AG10803 (cell line): ENCODE measurements around the gene AFF1.

Experiments
- DNase-seq: peaks from one replicate; pipeline ENCODE4 v3.0.0; 2010; ENCODE audit warnings: low read depth
- H3K4me3 ChIP-seq: 2 replicates; pipeline ENCODE4 v1.5.1; 2011; ENCODE audit warnings: mild to moderate bottlenecking, low read length, control low read depth
- TF ChIP-seq, protein P1 (sequence below): conservative IDR thresholded peaks from 2 replicates; pipeline ENCODE4 v1.5.1; 2011; ENCODE audit warnings: mild to moderate bottlenecking, low read length, control low read depth, inconsistent platforms

Gene AFF1

DNA sequence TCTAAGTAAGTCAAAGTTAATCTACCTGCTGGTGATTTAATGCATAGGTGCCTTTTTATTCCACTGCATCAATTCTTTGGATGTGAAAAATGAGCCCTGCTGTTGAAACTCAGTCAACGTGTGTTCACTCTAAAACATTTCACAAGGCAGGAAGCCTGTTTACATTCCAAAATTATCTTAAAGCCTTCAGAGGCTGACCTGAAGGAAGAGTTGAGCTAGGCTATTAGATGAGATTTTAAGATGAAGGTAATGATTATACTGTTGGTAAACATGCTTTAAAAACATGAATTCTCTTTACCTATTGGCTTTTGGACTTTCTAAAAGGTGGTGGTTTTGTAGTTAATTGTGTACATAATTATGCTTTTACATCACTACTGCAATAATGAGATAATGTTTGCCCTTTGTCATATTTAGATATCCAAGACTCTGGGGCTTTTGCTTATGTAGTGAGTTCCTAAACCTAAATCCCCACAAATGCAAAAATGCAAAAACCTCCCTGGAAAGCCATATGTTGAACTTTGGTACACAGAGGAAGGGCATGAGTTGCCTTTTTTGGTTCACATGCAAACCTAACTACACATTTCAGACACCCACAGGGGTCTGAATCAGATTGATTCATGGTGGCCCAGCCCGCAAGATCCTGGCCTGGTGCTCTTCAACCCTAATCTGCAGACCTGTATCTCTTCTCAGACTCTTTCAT, 193.3 kb downstream of the AFF1 start:
- H3K4me3 ChIP-seq = no peak overlapping the region
- DNase-seq = no peak
- TF ChIP-seq, protein P1, sequence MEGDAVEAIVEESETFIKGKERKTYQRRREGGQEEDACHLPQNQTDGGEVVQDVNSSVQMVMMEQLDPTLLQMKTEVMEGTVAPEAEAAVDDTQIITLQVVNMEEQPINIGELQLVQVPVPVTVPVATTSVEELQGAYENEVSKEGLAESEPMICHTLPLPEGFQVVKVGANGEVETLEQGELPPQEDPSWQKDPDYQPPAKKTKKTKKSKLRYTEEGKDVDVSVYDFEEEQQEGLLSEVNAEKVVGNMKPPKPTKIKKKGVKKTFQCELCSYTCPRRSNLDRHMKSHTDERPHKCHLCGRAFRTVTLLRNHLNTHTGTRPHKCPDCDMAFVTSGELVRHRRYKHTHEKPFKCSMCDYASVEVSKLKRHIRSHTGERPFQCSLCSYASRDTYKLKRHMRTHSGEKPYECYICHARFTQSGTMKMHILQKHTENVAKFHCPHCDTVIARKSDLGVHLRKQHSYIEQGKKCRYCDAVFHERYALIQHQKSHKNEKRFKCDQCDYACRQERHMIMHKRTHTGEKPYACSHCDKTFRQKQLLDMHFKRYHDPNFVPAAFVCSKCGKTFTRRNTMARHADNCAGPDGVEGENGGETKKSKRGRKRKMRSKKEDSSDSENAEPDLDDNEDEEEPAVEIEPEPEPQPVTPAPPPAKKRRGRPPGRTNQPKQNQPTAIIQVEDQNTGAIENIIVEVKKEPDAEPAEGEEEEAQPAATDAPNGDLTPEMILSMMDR = no peak

- TF ChIP-seq, protein P1 = no peak
- no peak overlapping the region for H3K4me3 ChIP-seq
- no peak for DNase-seq
Observed at GRCh38 chr4:87129681-87130080, 194.9 kb downstream of the AFF1 start.

DNA sequence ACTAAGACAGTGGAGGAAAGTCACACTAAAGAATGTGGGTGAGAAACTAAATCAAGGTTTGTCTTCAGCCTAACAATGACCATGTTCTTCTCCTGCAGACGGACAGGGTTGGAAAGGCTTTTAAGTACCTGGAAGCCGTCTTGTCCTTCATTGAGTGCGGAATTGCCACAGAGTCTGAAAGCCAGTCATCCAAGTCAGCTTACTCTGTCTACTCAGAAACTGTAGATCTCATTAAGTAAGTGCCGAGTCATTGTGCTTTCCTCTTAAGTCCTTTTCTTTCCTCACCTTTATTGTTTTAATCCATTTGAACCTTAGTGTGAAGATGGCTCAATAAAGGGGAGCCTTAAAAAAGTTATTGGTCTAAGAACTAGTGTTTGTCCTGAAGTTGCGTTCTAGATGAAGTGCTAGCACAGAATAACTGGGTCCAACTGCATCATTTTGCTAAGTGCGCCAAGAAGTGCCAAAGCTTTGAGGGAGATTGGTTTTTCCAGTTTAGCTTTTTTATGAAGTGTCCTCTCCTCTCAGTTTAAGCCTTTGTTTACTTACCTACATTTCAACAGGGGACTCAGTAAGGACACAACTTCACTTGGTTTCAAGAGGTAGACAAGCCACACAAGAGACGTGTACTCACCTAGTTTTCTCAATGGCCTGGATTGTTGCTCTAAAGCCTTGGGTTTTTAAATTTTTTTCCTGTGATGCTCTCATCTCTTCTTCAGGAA, 196.3 kb downstream of the AFF1 start:
- no peak for DNase-seq
- TF ChIP-seq, protein P1 = no peak

DNA sequence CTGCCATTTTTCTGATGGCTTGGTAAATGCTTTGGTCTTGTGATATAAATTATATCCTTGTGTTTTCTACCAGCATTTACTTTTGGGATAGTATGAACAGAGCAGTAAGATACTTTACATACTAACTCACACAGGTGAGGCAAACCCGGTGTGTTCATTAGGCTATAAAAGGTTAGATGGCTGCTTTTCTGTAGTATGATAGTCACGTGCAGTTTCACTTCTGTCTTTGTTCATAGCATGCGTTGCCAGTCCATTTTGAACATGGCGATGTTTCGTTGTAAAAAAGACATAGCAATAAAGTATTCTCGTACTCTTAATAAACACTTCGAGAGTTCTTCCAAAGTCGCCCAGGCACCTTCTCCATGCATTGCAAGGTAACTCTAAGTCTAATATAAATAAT, 197.2 kb downstream of the AFF1 start:
- no peak for DNase-seq

More for the DNA sequence above, 196.3 kb downstream of the AFF1 start:
- no peak overlapping the region for H3K4me3 ChIP-seq

GRCh38 chr4:87133183-87133582, 198.4 kb downstream of the AFF1 start:
- no peak for DNase-seq
- TF ChIP-seq, protein P1 = no peak
- no peak overlapping the region for H3K4me3 ChIP-seq

More for the DNA sequence above, 197.2 kb downstream of the AFF1 start:
- TF ChIP-seq, protein P1 = no peak
- H3K4me3 ChIP-seq = no peak overlapping the region

DNA sequence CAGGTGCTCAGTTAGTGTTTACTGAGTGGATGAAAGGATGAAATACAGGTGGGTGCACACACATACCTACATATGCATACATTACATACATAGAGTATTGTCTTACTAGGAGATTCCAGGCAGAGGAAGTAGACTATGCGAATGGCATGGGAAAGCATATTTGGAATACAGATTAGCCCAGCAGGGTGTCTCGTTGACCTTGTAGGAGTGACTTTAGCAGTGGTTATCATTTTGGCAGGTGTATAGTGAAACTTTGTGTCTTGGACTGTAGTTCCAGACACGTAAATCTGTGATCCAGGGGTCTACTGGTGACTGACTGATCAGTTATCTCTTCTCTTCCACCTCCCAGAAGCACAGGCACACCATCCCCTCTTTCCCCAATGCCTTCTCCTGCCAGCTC, 199.3 kb downstream of the AFF1 start:
- TF ChIP-seq, protein P1 = no peak
- DNase-seq = no peak
- no peak overlapping the region for H3K4me3 ChIP-seq

GRCh38 chr4:87141428-87141827, 206.6 kb downstream of the AFF1 start:
- TF ChIP-seq, protein P1 = no peak
- no peak overlapping the region for H3K4me3 ChIP-seq
- DNase-seq = no peak
